SIG-M5 (cell line): ENCODE measurements around the gene CCDC17.

Experiments used
- DNase-seq: peaks from one replicate; lab custom pipeline; 2025; lab: John Stamatoyannopoulos, UW

CCDC17 gene

DNA sequence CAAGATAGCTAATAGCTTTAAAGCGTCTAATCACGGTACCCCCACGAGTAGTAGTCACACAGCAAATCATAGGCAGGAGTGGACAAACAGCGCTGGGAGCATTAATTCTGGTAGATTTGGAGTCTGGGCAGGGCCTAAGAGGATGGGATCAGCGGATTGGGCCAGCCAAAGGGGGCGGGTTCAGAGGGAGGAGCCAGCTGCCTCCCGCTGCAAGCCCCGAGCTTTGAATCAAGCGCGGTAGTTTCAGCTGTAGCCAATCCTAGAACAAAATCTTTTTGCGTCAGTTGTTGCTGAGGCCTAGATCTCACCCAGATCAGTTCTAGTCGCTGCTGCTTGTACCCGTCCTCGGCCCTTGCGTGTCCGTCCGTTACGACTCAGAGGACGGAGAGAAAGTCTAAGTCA, 40.6 kb downstream of the CCDC17 start:
- DNase-seq: peak; percentile 76

DNA sequence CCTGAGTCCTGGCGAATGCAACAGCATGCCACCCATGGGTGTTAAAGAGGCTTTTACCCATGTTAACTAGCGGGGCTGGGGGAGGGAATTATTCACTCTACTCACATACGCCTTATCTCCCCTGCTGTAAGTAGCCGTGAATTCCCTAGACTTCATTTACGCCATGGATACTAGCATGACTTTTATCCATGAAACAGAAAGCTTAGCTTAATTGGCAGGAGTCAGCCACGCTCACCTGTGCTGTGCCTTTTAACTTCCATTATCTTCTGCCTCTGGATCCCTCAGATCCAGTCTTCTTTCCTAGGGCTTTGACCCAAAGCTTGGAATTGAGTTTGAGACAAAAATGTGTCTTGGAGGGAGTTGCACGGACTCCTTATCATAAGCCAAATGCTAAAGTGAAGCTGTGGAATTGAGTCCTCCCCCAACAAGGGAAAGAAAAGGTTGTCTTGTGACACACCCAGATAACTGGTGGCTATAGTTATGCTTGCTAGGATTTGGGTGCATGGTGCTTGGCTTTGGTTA, 49.7 kb downstream of the CCDC17 start:
- DNase-seq: no peak

DNA sequence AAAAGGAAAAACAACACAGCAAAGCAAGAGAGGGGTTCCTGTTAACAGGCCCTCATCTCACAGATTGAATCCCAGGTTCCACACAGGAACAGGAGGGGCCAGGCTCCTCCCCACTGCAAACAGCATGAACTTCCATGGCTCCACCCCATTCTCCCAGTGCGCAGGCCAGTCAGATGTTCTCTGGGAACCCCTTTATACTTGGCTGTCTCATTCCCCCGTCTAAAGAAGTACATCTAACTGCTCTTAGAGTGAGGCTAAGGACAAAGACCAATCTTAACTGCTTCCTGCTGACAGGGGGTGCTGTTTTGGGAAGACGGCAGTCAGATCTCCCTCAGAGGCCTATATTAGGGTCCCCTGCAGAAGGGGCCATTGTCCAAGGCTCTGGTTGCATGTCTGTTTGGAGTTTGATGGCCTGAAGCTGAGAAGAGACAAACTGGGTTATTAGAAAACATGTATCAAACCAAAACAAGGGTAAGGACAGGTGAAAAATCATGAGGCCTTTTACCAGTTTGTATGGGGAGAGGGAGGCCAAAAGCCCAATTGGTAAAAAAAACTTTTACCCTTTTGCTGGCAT, 50.5 kb downstream of the CCDC17 start:
- no peak for DNase-seq

DNA sequence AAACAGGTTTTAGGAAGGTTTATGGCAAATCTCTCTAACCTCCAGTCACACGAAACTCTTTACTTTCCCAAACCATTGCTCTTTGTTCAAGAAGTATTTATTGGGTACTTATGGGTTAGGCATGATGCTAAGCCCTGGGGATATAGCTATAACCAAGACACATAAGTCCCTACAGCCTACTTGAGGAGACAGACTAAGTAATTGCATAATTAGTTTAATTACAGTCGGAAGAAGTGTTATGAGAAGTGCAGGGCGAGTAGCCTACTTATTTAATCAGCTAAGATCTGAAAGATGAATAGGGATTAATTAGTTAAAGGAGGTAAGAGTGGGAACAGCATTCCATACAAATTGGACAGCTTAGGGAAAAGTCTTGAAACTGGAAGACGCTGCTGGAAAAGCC, 53.2 kb downstream of the CCDC17 start:
- DNase-seq: no peak
